Measurements from ENCODE around the gene ARMC8. TPM values are rescaled to one million over a fixed set of nuclear protein-coding genes. Genes with fewer than 3 reads are reported as not detected.
A peak's percentile ranks its signal among the peaks of the same experiment; 100 is the strongest.
"Not testable (repeated sequence)": the region's sequence is repeated elsewhere in the genome, so short reads cannot be mapped to it uniquely, and the experiment has no call there.

ARMC8 gene, protein sequence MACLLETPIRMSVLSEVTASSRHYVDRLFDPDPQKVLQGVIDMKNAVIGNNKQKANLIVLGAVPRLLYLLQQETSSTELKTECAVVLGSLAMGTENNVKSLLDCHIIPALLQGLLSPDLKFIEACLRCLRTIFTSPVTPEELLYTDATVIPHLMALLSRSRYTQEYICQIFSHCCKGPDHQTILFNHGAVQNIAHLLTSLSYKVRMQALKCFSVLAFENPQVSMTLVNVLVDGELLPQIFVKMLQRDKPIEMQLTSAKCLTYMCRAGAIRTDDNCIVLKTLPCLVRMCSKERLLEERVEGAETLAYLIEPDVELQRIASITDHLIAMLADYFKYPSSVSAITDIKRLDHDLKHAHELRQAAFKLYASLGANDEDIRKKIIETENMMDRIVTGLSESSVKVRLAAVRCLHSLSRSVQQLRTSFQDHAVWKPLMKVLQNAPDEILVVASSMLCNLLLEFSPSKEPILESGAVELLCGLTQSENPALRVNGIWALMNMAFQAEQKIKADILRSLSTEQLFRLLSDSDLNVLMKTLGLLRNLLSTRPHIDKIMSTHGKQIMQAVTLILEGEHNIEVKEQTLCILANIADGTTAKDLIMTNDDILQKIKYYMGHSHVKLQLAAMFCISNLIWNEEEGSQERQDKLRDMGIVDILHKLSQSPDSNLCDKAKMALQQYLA
- total RNA-seq: 38.3 and 46.5 TPM in 2 replicates
- long read RNA-seq, full-length matches to known transcripts: 239 of 359 reads
- long read RNA-seq, partial matches to known transcripts: 21 of 359 reads
- long read RNA-seq, other reads (novel, unspliced or antisense): 99 of 359 reads

GRCh38 chr3:138187296-138188012 is at the start of gene ARMC8:
Gene ARMC8, plus strand, starts transcription at chr3:138187301. Its CDS starts 254 bp downstream, at chr3:138187555.
- H3K27ac Mint-ChIP-seq (ENCODE audit: unreplicated experiment): peak within 1 kb of the TSS; percentile 100
- peaks cover 30% of the 10 kb centered on the region for H3K4me1 Mint-ChIP-seq (ENCODE audit: unreplicated experiment)
- peaks cover 4% of the 10 kb centered on the region for H3K36me3 Mint-ChIP-seq (ENCODE audit: unreplicated experiment)
- H3K4me3 Mint-ChIP-seq (ENCODE audit: unreplicated experiment): peak within 1 kb of the TSS; percentile 97
- H3K27me3 Mint-ChIP-seq (ENCODE audit: unreplicated experiment): peaks cover 14% of the 10 kb centered on the region
- H3K9me3 Mint-ChIP-seq (ENCODE audit: unreplicated experiment): no peaks in the 10 kb centered on the region
- TF ChIP-seq CTCF (IDR thresholded peaks at IDR 0.05): no peak
- DNase-seq (ENCODE audit: extremely low spot score, unreplicated experiment): peak; percentile 88

DNA sequence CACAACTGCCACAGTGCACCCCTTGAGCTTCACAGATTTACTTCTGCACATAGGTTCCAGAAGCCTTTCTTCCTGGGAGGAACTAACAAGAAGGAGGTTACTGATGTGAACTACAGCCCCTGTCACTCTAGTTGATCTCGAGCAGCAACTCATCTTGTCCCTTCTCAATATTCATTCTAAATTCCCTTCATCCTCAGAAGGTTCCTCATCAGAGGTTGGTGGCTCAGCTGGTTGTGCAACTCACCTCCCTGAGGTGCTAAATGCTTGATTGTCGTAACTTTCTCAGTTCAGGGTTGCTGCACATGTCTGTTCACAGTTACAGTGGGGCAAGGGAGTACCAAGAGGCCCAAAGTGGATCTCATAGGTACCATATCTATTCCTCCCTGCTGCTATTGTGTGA is 49.2 kb upstream of the ARMC8 start:
- Mint-ChIP-seq H3K36me3 (ENCODE audit: unreplicated experiment) (no peaks in the 10 kb centered on the region), H3K27ac (ENCODE audit: unreplicated experiment) (no peak overlapping the region), H3K4me3 (ENCODE audit: unreplicated experiment) (no peak overlapping the region), H3K4me1 (ENCODE audit: unreplicated experiment) (no peaks in the 10 kb centered on the region), H3K9me3 (ENCODE audit: unreplicated experiment) (no peaks in the 10 kb centered on the region), H3K27me3 (ENCODE audit: unreplicated experiment) (peaks cover 36% of the 10 kb centered on the region)
- no peak for DNase-seq (ENCODE audit: extremely low spot score, unreplicated experiment)
- TF ChIP-seq CTCF (IDR thresholded peaks at IDR 0.05): no peak

- H3K36me3 Mint-ChIP-seq (ENCODE audit: unreplicated experiment): no peaks in the 10 kb centered on the region
- H3K9me3 Mint-ChIP-seq (ENCODE audit: unreplicated experiment): no peaks in the 10 kb centered on the region
Observed at GRCh38 chr3:138139691-138140090, 47.4 kb upstream of the ARMC8 start.

DNA sequence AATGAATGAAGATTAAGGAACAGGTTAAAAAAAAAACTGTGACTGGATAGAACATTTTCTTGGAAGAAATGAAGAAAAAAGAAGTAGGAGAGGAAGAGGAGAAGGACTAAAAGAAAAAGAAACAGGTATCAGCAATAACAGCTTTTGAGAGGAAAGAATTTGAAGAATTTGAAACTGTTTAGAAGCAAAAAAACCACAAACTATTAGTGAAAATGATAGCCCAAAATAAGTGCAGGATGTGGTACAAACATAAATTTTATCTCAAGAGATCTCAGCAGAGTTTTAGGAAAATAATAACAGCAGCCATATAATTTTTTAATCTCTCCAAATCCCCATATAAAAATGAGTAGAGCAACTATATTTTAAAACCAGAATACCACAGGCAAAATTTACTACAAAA is 46.2 kb upstream of the ARMC8 start:
- Mint-ChIP-seq H3K27me3 (ENCODE audit: unreplicated experiment) (peaks cover 25% of the 10 kb centered on the region), H3K36me3 (ENCODE audit: unreplicated experiment) (no peaks in the 10 kb centered on the region), H3K4me1 (ENCODE audit: unreplicated experiment) (no peaks in the 10 kb centered on the region), H3K4me3 (ENCODE audit: unreplicated experiment) (no peak overlapping the region), H3K27ac (ENCODE audit: unreplicated experiment) (no peak overlapping the region), H3K9me3 (ENCODE audit: unreplicated experiment) (no peaks in the 10 kb centered on the region)
- DNase-seq (ENCODE audit: extremely low spot score, unreplicated experiment): no peak
- no peak for TF ChIP-seq CTCF (IDR thresholded peaks at IDR 0.05)

More at GRCh38 chr3:138139691-138140090, 47.4 kb upstream of the ARMC8 start:
- H3K27ac Mint-ChIP-seq (ENCODE audit: unreplicated experiment): no peak overlapping the region
- H3K4me3 Mint-ChIP-seq (ENCODE audit: unreplicated experiment): no peak overlapping the region
- no peak for TF ChIP-seq CTCF (IDR thresholded peaks at IDR 0.05)
- H3K4me1 Mint-ChIP-seq (ENCODE audit: unreplicated experiment): no peaks in the 10 kb centered on the region
- DNase-seq (ENCODE audit: extremely low spot score, unreplicated experiment): no peak
- H3K27me3 Mint-ChIP-seq (ENCODE audit: unreplicated experiment): peaks cover 29% of the 10 kb centered on the region

GRCh38 chr3:138142181-138142580 is 44.9 kb upstream of the ARMC8 start:
- not testable (repeated sequence) for DNase-seq (ENCODE audit: extremely low spot score, unreplicated experiment); H3K27ac Mint-ChIP-seq (ENCODE audit: unreplicated experiment); H3K4me1 Mint-ChIP-seq (ENCODE audit: unreplicated experiment); H3K36me3 Mint-ChIP-seq (ENCODE audit: unreplicated experiment); H3K4me3 Mint-ChIP-seq (ENCODE audit: unreplicated experiment); H3K9me3 Mint-ChIP-seq (ENCODE audit: unreplicated experiment)
- H3K27me3 Mint-ChIP-seq (ENCODE audit: unreplicated experiment): peaks cover 22% of the 10 kb centered on the region

Data from osteocyte (in vitro differentiated cells).